ENCODE measurements around the gene ACSS3.

ACSS3 gene

GRCh38 chr12:81295251-81295650 lies 217.4 kb downstream of the ACSS3 start:
- no peak for DNase-seq (ENCODE audit: low read depth in 2 of 2)

GRCh38 chr12:81296556-81297305 lies 218.9 kb downstream of the ACSS3 start:
- peak; percentile 84 to 87 for DNase-seq (ENCODE audit: low read depth in 2 of 2)

- peak in 1 of 2 experiments; percentile 17 for DNase-seq (ENCODE audit: low read depth in 2 of 2)
These were observed 219.7 kb downstream of the ACSS3 start for GRCh38 chr12:81297601-81298000.

- DNase-seq (ENCODE audit: low read depth in 2 of 2): no peak
These were observed 222.6 kb downstream of the ACSS3 start for GRCh38 chr12:81300454-81300853.

- DNase-seq (ENCODE audit: low read depth in 2 of 2): no peak
These were observed 226.1 kb downstream of the ACSS3 start for GRCh38 chr12:81303935-81304334.
